IMR-90 (cell line): ENCODE results near the gene STIM1. TPM values are rescaled to one million over a fixed set of nuclear protein-coding genes. Genes with fewer than 3 reads are reported as not detected.
A peak's percentile ranks its signal among the peaks of the same experiment; 100 is the strongest.
"Not testable (repeated sequence)": the region's sequence is repeated elsewhere in the genome, so short reads cannot be mapped to it uniquely, and the experiment has no call there.

Source experiments
- ATAC-seq: fragments of 200-7000 bp; cut with Tn5 transposase; 2 replicates; pipeline ENCODE4 v1.9.1; 2020; ENCODE audit warnings: low read depth, mild to moderate bottlenecking, moderate library complexity
- BruUV-seq: library from RNA; stranded (reverse); fragments of 400-500 nt; replicated peaks from 2 replicates; lab custom pipeline; 2021; lab: Mats Ljungman, UMichigan
- CTCF ChIA-PET: fragments of 300-600 bp; formaldehyde crosslinking; extraction: SDS; loops from one replicate; lab custom pipeline; 2021; ENCODE audit warnings: antibody characterized with exemption; lab: Yijun Ruan, JAX
- POLR2A ChIA-PET: fragments of 300-600 bp; sonication (Branson Sonifier 250); formaldehyde crosslinking; loops from one replicate; lab custom pipeline; 2022; ENCODE audit warnings: antibody characterized with exemption; ENCODE audit not compliant: unreplicated experiment; lab: Charles Lee
- DNase-seq: peaks from one replicate; pipeline ENCODE4 v3.0.0; 2013
- H2AFZ ChIP-seq: replicated peaks from 2 replicates; pipeline ENCODE3; 2013; ENCODE audit warnings: low read length, mild to moderate bottlenecking; ENCODE audit not compliant: poor library complexity
- H2AK5ac ChIP-seq: 2 replicates; pipeline ENCODE4 v1.6.1; 2013; ENCODE audit warnings: low read depth, low read length, inconsistent platforms
- H2AK9ac ChIP-seq: replicated peaks from 2 replicates; pipeline ENCODE3; 2013; ENCODE audit warnings: mild to moderate bottlenecking, low read depth, low read length, moderate library complexity; ENCODE audit not compliant: poor library complexity
- H2BK120ac ChIP-seq: 2 replicates; pipeline ENCODE4 v1.6.1; 2013; ENCODE audit warnings: low read depth, low read length, inconsistent platforms
- H2BK15ac ChIP-seq: 3 replicates; pipeline ENCODE4 v1.6.1; 2013; ENCODE audit warnings: low read depth, low read length, inconsistent platforms
- H2BK20ac ChIP-seq: 2 replicates; pipeline ENCODE4 v1.6.1; 2013; ENCODE audit warnings: low read depth, mild to moderate bottlenecking, inconsistent platforms, low read length, moderate library complexity
- H2BK5ac ChIP-seq: 2 replicates; pipeline ENCODE4 v1.6.1; 2013; ENCODE audit warnings: mild to moderate bottlenecking, low read depth, low read length, inconsistent platforms; ENCODE audit not compliant: poor library complexity, severe bottlenecking
- H3K14ac ChIP-seq: replicated peaks from 2 replicates; pipeline ENCODE4 v1.6.1; 2013; ENCODE audit warnings: low read depth, low read length, inconsistent platforms
- H3K18ac ChIP-seq: 2 replicates; pipeline ENCODE4 v1.6.1; 2013; ENCODE audit warnings: low read depth, low read length, control low read depth
- H3K23ac ChIP-seq: 2 replicates; pipeline ENCODE4 v1.6.1; 2013; ENCODE audit warnings: low read depth, low read length, inconsistent platforms
- H3K27ac ChIP-seq: 2 replicates; pipeline ENCODE4 v1.5.1; 2013; ENCODE audit warnings: mild to moderate bottlenecking, control low read depth, low read length; ENCODE audit not compliant: insufficient read depth
- H3K27me3 ChIP-seq: 2 replicates; pipeline ENCODE4 v1.6.1; 2013; ENCODE audit warnings: low read length; ENCODE audit not compliant: control insufficient read depth, insufficient read depth
- H3K36me3 ChIP-seq: 2 replicates; pipeline ENCODE4 v1.6.1; 2013; ENCODE audit warnings: low read length, mixed read lengths; ENCODE audit not compliant: control insufficient read depth, insufficient read depth
- H3K4ac ChIP-seq: 2 replicates; pipeline ENCODE4 v1.6.1; 2013; ENCODE audit warnings: low read depth, low read length, inconsistent platforms
- H3K4me1 ChIP-seq: 2 replicates; pipeline ENCODE4 v1.6.1; 2013; ENCODE audit warnings: low read length, mixed read lengths; ENCODE audit not compliant: control insufficient read depth, insufficient read depth
- H3K4me2 ChIP-seq: 2 replicates; pipeline ENCODE4 v1.6.1; 2013; ENCODE audit warnings: low read depth, mild to moderate bottlenecking, control low read depth, low read length, moderate library complexity
- H3K4me3 ChIP-seq: 2 replicates; pipeline ENCODE4 v1.5.1; 2013; ENCODE audit warnings: low read depth, mild to moderate bottlenecking, control low read depth, low read length, moderate library complexity; ENCODE audit not compliant: insufficient read depth
- H3K56ac ChIP-seq: 2 replicates; pipeline ENCODE4 v1.6.1; 2013; ENCODE audit warnings: low read length, inconsistent platforms; ENCODE audit not compliant: insufficient read depth; ENCODE audit errors: extremely low read depth
- H3K79me1 ChIP-seq, 2 experiments: 2 replicates each; pipeline ENCODE4 v1.6.1; 2013; ENCODE audit warnings: low read length in 2 of 2, inconsistent platforms in 1 of 2, low read depth in 1 of 2
- H3K9ac ChIP-seq: 2 replicates; pipeline ENCODE4 v1.6.1; 2013; ENCODE audit warnings: low read depth, low read length, control low read depth
- H3K9me1 ChIP-seq: 2 replicates; pipeline ENCODE4 v1.6.1; 2013; ENCODE audit warnings: low read length, inconsistent platforms; ENCODE audit not compliant: insufficient read depth
- H3K9me3 ChIP-seq: 2 replicates; pipeline ENCODE4 v1.6.1; 2013; ENCODE audit warnings: low read length; ENCODE audit not compliant: control insufficient read depth, insufficient read depth
- H4K20me1 ChIP-seq: 2 replicates; pipeline ENCODE4 v1.6.1; 2013; ENCODE audit warnings: low read length, inconsistent platforms; ENCODE audit not compliant: insufficient read depth
- H4K5ac ChIP-seq: 2 replicates; pipeline ENCODE4 v1.6.1; 2013; ENCODE audit warnings: mild to moderate bottlenecking, low read depth, low read length, control low read depth
- H4K8ac ChIP-seq, 2 experiments: 2 replicates each; pipeline ENCODE4 v1.6.1; 2013; ENCODE audit warnings: low read depth in 2 of 2, low read length in 2 of 2, control low read depth in 1 of 2, inconsistent platforms in 1 of 2
- H4K91ac ChIP-seq: 2 replicates; pipeline ENCODE4 v1.6.1; 2013; ENCODE audit warnings: low read depth, low read length, inconsistent platforms; ENCODE audit not compliant: insufficient read depth
- MXI1 ChIP-seq: IDR thresholded peaks from 2 replicates; pipeline ENCODE4 v1.6.1; 2012; ENCODE audit warnings: low read depth, mild to moderate bottlenecking, low read length, moderate library complexity, borderline replicate concordance
- SMC3 ChIP-seq: fragments of 150-350 bp; IDR thresholded peaks from 2 replicates; pipeline ENCODE4 v1.6.1; 2016; ENCODE audit warnings: low read depth, mild to moderate bottlenecking, antibody characterized with exemption, low read length, moderate library complexity
- WGBS, 2 experiments: methylation state at CpG; one replicate each; pipeline versions ENCODE4 v1.1.5 to v1.1.7; 2013; ENCODE audit warnings: missing lambda C conversion rate in 2 of 2; ENCODE audit not compliant: insufficient read length in 1 of 2; ENCODE audit errors: extremely low coverage in 2 of 2; 5-methylcytosine and 5-hydroxymethylcytosine counted together
- dilution Hi-C: fragments of 300-500 bp; cut with HindIII; formaldehyde crosslinking; loops from one replicate; pipeline ENCODE4 v1.14.3; 2018; ENCODE audit warnings: low sequenced_read_pairs; ENCODE audit not compliant: unreplicated experiment
- in situ Hi-C: fragments of 300-500 bp; cut with MboI; formaldehyde crosslinking; loops from 3 replicates; pipeline ENCODE4 v1.14.3; 2019; ENCODE audit warnings: low sequenced_read_pairs, inconsistent platforms, mixed read lengths
- intact Hi-C: fragments of 100-400 bp; cut with micrococcal nuclease; formaldehyde crosslinking; loops from 2 replicates; pipeline ENCODE4 v1.10.0; 2022
- polyA plus RNA-seq, 3 experiments: library from polyadenylated mRNA; depleted of rRNA; stranded (reverse); fragments of >200 nt; gene quantifications; 2 replicates each; pipeline ENCODE4 v1.2.3, GENCODE V29; 2012; ENCODE audit warnings: low replicate concordance in 1 of 3
- total RNA-seq: library from RNA; depleted of rRNA; stranded (reverse); fragments of >200 nt; gene quantifications from 2 replicates; pipeline ENCODE4 v1.2.3, GENCODE V29; 2012

Gene STIM1
- total and polyA plus RNA-seq, 2 of the 4 experiments (the other 2 are of a cell fraction) = 17.9 to 23.0 TPM

- H3K56ac ChIP-seq = no peak overlapping the region
- no peak overlapping the region for H3K4ac ChIP-seq
- ATAC-seq (no peak), DNase-seq (peak; percentile 26)
- no peak overlapping the region for H3K4me3 ChIP-seq
- no peak for TF ChIP-seq MXI1
- TF ChIP-seq SMC3 = no peak
- H3K9ac ChIP-seq = no peak overlapping the region
- in situ Hi-C loops = no loop called here
- POLR2A ChIA-PET = no interaction called here
- H2BK15ac ChIP-seq = no peak overlapping the region
- no CpG with 5 or more reads among the region's 4 CpGs for WGBS, 2 experiments
- CTCF ChIA-PET = interaction anchor here (0.6 kb wide), 1 partner anchor 42 kb away, joined by 10 read pairs; no protein-coding TSS in a partner anchor
- no peak overlapping the region for H2BK120ac ChIP-seq
- H3K14ac ChIP-seq = no peak overlapping the region
- dilution Hi-C loops = no loop called here
- 0 out of 2 replicates have a peak, but pooled peaks cover 2% of the 10 kb centered on the region for H3K4me1 ChIP-seq
- H4K8ac ChIP-seq = no peak overlapping the region
- no peak overlapping the region for H2BK20ac ChIP-seq
- no peak overlapping the region for H2AFZ ChIP-seq
- H4K91ac ChIP-seq = no peak overlapping the region
- H3K36me3 ChIP-seq = no peaks in the 10 kb centered on the region
- H4K5ac ChIP-seq = no peak overlapping the region
- no peak overlapping the region for H2AK5ac ChIP-seq
- no peak overlapping the region for H3K27ac ChIP-seq
- peaks cover 6% of the 10 kb centered on the region; the same call in 1 of the 2 replicates for H3K9me1 ChIP-seq
- no peak overlapping the region for H3K18ac ChIP-seq
- no peaks in the 10 kb centered on the region for H3K9me3 ChIP-seq
- intact Hi-C loops = no loop called here
- no peak overlapping the region for H3K4me2 ChIP-seq
- H4K20me1 ChIP-seq = no peaks in the 10 kb centered on the region
- no peaks in the 10 kb centered on the region for H3K27me3 ChIP-seq
- BruUV-seq = no TSS peak
- H3K23ac ChIP-seq = no peak overlapping the region
- H2BK5ac ChIP-seq = no peak overlapping the region
- peaks cover 0 to 4% of the 10 kb centered on the region in 2 experiments; a peak in 1 of 4 replicates for H3K79me1 ChIP-seq
- H2AK9ac ChIP-seq = no peak overlapping the region
Measured at GRCh38 chr11:3810951-3811350, 44.5 kb upstream of the STIM1 start.

GRCh38 chr11:3814832-3815231 lies 40.6 kb upstream of the STIM1 start:
- H2BK5ac ChIP-seq, H4K91ac ChIP-seq, H3K79me1 ChIP-seq, H2AK9ac ChIP-seq, ATAC-seq, H3K4me3 ChIP-seq, H3K14ac ChIP-seq, H3K56ac ChIP-seq, POLR2A ChIA-PET, H4K8ac ChIP-seq, DNase-seq, dilution Hi-C loops, H3K18ac ChIP-seq, H4K5ac ChIP-seq, H2AK5ac ChIP-seq, H3K36me3 ChIP-seq, H3K27ac ChIP-seq, H3K9me1 ChIP-seq, H2BK20ac ChIP-seq, H3K27me3 ChIP-seq, BruUV-seq, H2BK120ac ChIP-seq, in situ Hi-C loops, H3K4ac ChIP-seq, H3K9ac ChIP-seq, H4K20me1 ChIP-seq, H3K9me3 ChIP-seq, H2AFZ ChIP-seq, H3K4me1 ChIP-seq, H3K4me2 ChIP-seq, intact Hi-C loops, H2BK15ac ChIP-seq, H3K23ac ChIP-seq: not testable (repeated sequence)
- WGBS, 2 experiments = 100% methylated on average over 2 of the region's 5 CpGs; no CpG with 5 or more reads in 1 of the 2 experiments
- CTCF ChIA-PET = interaction anchor here (1.8 kb wide), 1 partner anchor 33 kb away, joined by 3 read pairs; no protein-coding TSS in a partner anchor
